Common myeloid progenitor, CD34-positive (primary cell): ENCODE measurements around the gene ARHGEF33.

Experiments used
- CTCF ChIA-PET: fragments of 350-600 bp; sonication (Branson Sonifier 250); formaldehyde crosslinking; loops from one replicate; lab custom pipeline; 2021; ENCODE audit warnings: antibody characterized with exemption; lab: Charles Lee
- POLR2A ChIA-PET: fragments of 350-600 bp; sonication (Branson Sonifier 250); formaldehyde crosslinking; loops from one replicate; lab custom pipeline; 2021; ENCODE audit warnings: antibody characterized with exemption; lab: Charles Lee
- DNase-seq, 3 donors: peaks; one replicate each; pipeline versions ENCODE4 v3.0.0 to v3.0.0-alpha.2; 2013
- H3K27ac ChIP-seq, 2 experiments: 1 replicate in 1 of 2; 2 replicates in 1 of 2; pipeline ENCODE4 v1.7.0; 2013; ENCODE audit warnings: inconsistent platforms in 2 of 2, low read length in 2 of 2, mild to moderate bottlenecking in 2 of 2, low read depth in 1 of 2, moderate library complexity in 1 of 2; ENCODE audit not compliant: severe bottlenecking in 2 of 2, insufficient read depth in 1 of 2, poor library complexity in 1 of 2
- H3K27me3 ChIP-seq, 5 experiments: replicated peaks in 2 of 5; 1 replicate in 3 of 5; 2 replicates in 2 of 5; pipeline versions ENCODE4 v1.6.1 to v1.7.0; 2013; ENCODE audit warnings: low read length in 4 of 5, mild to moderate bottlenecking in 2 of 5, moderate library complexity in 2 of 5, inconsistent platforms in 1 of 5; ENCODE audit not compliant: insufficient read depth in 5 of 5, control insufficient read depth in 4 of 5
- H3K36me3 ChIP-seq, 4 experiments: 1 replicate in 2 of 4; 2 replicates in 2 of 4; pipeline versions ENCODE4 v1.6.1 to v1.7.0; 2013; ENCODE audit warnings: low read length in 3 of 4, control low read depth in 1 of 4, mild to moderate bottlenecking in 1 of 4; ENCODE audit not compliant: control insufficient read depth in 4 of 4, insufficient read depth in 4 of 4
- H3K4me1 ChIP-seq, 4 experiments: 1 replicate in 3 of 4; 2 replicates in 1 of 4; pipeline versions ENCODE4 v1.6.1 to v1.7.1; 2013; ENCODE audit warnings: low read length in 3 of 4, mild to moderate bottlenecking in 3 of 4, control low read depth in 1 of 4, inconsistent platforms in 1 of 4, moderate library complexity in 1 of 4; ENCODE audit not compliant: control insufficient read depth in 4 of 4, insufficient read depth in 4 of 4; ENCODE audit errors: control extremely low read depth in 1 of 4
- H3K4me3 ChIP-seq, 7 experiments: 1 replicate in 4 of 7; 2 replicates in 3 of 7; pipeline versions ENCODE4 v1.5.1 to v1.7.0; 2013; ENCODE audit warnings: mild to moderate bottlenecking in 7 of 7, low read length in 6 of 7, moderate library complexity in 6 of 7, inconsistent platforms in 2 of 7, low read depth in 2 of 7, control low read depth in 1 of 7; ENCODE audit not compliant: insufficient read depth in 4 of 7, control insufficient read depth in 1 of 7; ENCODE audit errors: extremely low read depth in 1 of 7
- H3K9me3 ChIP-seq, 5 experiments: 1 replicate in 4 of 5; 2 replicates in 1 of 5; pipeline versions ENCODE4 v1.6.1 to v1.7.1; 2013; ENCODE audit warnings: low read length in 4 of 5, mild to moderate bottlenecking in 2 of 5, inconsistent platforms in 1 of 5, low read depth in 1 of 5, moderate library complexity in 1 of 5; ENCODE audit not compliant: control insufficient read depth in 4 of 5, insufficient read depth in 2 of 5; ENCODE audit errors: control extremely low read depth in 1 of 5
- WGBS: methylation state at CpG from one replicate; pipeline ENCODE4 v1.1.5; 2013; ENCODE audit not compliant: insufficient coverage; 5-methylcytosine and 5-hydroxymethylcytosine counted together

Gene ARHGEF33

DNA sequence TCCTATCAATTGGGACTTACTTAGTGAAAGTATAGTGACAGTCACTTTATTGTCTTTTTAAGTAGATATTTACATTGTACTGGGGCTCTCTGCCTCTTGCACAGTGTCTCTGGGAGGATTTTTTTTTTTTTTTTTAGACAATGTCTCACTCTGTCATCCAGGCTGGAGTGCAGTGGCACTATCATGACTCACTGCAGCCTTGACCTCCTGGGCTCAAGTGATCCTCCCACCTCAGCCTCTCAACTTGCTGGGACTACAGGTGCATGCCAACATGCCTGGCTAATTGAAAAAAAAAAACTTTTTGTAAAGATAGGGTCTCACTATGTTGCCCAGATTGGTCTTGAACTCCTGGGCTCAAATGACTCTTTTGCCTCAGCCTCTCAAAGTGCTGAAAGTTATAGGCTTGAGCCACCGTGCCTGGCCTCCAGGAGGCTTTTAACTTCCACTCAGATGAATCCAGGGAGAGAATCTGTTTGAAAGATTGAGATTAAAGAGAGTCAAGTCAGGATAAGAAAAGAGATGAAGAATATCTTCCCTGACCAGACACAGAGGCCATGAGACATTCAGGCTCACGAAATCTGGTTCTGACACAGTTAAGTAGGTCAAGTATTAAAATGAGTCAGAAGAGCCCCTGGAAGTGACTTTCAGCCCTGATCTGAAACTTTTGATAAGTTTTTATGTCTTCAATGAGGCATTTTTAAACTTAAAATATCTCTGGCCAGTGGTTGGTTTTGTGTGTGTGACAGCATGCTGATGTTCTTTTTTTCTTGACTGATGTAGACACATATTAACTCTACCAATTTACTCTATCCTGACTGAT lies 18.3 kb downstream of the ARHGEF33 start:
- no peaks in the 10 kb centered on the region for H3K9me3 ChIP-seq
- ChIA-PET POLR2A (no interaction called here), CTCF (no interaction called here)
- no peak for DNase-seq
- 100% methylated on average over 2 of the region's 2 CpGs for WGBS
- H3K27me3 ChIP-seq, result no peaks in the 10 kb centered on the region
- H3K27ac ChIP-seq, result no peak overlapping the region
- no peaks in the 10 kb centered on the region for H3K36me3 ChIP-seq
- peaks cover 0 to 2% (median 0%) of the 10 kb centered on the region in 4 experiments for H3K4me1 ChIP-seq
- H3K4me3 ChIP-seq, result no peak overlapping the region

DNA sequence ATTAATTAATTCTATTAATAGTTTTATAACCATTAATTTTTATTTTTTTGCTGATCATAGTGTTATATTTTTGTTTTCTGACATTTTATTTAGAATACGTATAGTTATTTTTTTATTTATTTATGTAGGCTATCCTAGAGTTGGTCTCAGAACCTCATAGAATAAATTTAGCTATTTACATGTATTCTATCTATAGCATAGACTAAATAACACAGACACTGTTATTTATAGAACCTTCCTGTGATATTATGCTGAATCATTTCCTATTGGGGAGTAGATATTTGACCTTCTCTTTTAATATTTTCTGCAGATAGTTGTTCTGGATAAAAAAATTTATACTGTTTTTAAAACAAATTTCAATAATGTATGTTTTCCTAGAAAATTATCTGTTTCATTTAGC lies 20.2 kb downstream of the ARHGEF33 start:
- no CpG with 5 or more reads among the region's 1 CpG for WGBS
- H3K27ac ChIP-seq, result no peak overlapping the region
- CTCF ChIA-PET, result no interaction called here
- no peaks in the 10 kb centered on the region for H3K9me3 ChIP-seq
- no peaks in the 10 kb centered on the region for H3K27me3 ChIP-seq
- H3K4me3 ChIP-seq, result no peak overlapping the region
- no peaks in the 10 kb centered on the region for H3K36me3 ChIP-seq
- no peak for DNase-seq
- peaks cover 0 to 2% (median 0%) of the 10 kb centered on the region in 4 experiments for H3K4me1 ChIP-seq
- POLR2A ChIA-PET, result no interaction called here

DNA sequence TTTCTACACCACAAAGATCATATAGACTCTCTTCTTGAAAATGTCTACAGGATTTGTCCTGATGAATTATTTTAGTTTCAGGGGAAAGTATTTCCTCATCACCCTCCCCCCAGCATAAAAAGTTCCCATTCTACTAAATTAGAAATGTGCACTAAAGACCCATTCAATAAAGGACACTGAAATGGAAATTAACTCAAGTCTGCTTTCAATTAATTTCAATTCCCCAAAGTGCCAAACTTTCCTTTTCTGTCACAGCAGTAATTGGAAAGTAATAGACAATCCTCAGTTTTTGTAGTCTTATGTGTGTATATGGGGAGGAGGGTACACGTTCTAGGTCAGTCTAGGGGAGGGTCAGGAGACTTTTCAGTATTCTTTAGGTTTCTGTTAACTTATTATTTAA lies 21.5 kb downstream of the ARHGEF33 start:
- Histone ChIP-seq H3K27ac (no peak overlapping the region), H3K9me3 (no peaks in the 10 kb centered on the region), H3K27me3 (no peaks in the 10 kb centered on the region), H3K4me3 (no peak overlapping the region), H3K4me1 (peaks cover 0 to 2% (median 0%) of the 10 kb centered on the region in 4 experiments), H3K36me3 (no peaks in the 10 kb centered on the region)
- CTCF ChIA-PET, result interaction anchor here (1.0 kb wide), 1 partner anchor 37 kb away, joined by 3 read pairs; no protein-coding TSS in a partner anchor
- no CpG with 5 or more reads among the region's 1 CpG for WGBS
- POLR2A ChIA-PET, result no interaction called here
- DNase-seq, result no peak

DNA sequence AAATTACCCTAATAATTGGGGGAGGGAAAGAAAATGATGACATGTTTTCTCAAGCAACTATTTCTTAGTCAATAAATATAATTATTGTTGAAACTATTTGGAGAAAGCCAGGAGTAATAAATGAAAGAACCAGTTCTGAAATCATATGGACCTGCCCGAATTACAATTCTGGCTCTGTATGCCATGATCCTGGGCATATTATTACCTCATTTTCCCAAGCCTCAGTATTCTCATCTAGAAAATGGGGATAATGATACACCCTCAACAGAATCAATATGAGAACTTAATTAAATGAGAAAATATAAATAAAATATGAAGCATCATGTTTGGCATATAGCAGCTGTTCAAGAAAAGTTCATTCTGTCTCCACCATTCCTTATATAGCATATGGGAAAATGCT lies 22.9 kb downstream of the ARHGEF33 start:
- WGBS, result no CpG with 5 or more reads among the region's 1 CpG
- ChIA-PET CTCF (no interaction called here), POLR2A (interaction anchor here (0.6 kb wide), 1 partner anchor 1378 kb away, joined by 4 read pairs; no protein-coding TSS in a partner anchor)
- no peak for DNase-seq
- Histone ChIP-seq H3K36me3 (no peaks in the 10 kb centered on the region), H3K27me3 (no peaks in the 10 kb centered on the region), H3K9me3 (no peaks in the 10 kb centered on the region), H3K4me3 (no peak overlapping the region), H3K27ac (no peak overlapping the region), H3K4me1 (peaks cover 0 to 2% (median 0%) of the 10 kb centered on the region in 4 experiments)

DNA sequence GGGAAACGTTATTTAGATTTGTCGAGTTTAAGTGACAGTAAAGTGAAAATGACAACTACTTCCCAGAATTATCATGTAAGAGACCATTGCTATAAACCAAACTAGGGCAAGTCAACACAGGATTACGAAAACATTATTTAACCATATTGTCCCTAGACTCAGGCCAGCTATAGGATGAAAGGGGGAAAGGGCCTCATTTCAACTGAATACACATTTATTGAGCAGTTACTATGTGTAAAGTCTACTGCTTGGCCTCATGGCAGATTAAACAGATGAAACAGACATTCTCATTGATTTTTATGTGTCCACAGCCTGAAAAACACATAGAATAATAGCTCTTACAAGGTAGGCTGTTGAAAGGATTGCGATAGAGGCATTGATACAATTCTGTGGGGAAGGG lies 32.7 kb downstream of the ARHGEF33 start:
- ChIA-PET POLR2A (no interaction called here), CTCF (interaction anchor here (0.7 to 1.1 kb wide), 2 partner anchors 25 to 49 kb away, joined by 3 to 4 read pairs; no protein-coding TSS in a partner anchor)
- Histone ChIP-seq H3K9me3 (no peaks in the 10 kb centered on the region), H3K36me3 (no peaks in the 10 kb centered on the region), H3K4me1 (no peaks in the 10 kb centered on the region), H3K27ac (no peak overlapping the region), H3K4me3 (no peak overlapping the region), H3K27me3 (no peaks in the 10 kb centered on the region)
- DNase-seq, result no peak
- 100% methylated on average over 1 of the region's 4 CpGs for WGBS

DNA sequence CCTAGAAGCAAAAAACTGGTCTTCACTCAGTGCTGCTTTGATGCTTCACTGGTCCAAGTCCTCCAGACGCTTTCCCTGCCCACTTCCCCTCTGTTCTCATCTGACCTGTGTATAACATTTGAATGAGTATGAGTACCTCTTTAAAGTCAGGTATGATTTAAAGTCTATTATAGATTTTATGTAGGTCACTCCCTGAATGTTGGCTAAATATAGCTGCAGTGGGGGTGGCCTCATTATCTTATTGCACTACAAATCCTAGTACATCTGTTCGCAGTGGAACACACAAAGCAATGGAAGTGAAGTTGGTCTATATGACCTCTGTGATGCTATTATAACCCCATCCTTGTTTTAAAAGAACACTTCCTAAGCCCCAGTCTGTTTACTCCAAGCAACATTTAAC lies 33.2 kb downstream of the ARHGEF33 start:
- WGBS, result 100% methylated on average over 2 of the region's 2 CpGs
- CTCF ChIA-PET, result interaction anchor here (0.7 to 1.1 kb wide), 2 partner anchors 24 to 48 kb away, joined by 3 to 4 read pairs; no protein-coding TSS in a partner anchor

DNA sequence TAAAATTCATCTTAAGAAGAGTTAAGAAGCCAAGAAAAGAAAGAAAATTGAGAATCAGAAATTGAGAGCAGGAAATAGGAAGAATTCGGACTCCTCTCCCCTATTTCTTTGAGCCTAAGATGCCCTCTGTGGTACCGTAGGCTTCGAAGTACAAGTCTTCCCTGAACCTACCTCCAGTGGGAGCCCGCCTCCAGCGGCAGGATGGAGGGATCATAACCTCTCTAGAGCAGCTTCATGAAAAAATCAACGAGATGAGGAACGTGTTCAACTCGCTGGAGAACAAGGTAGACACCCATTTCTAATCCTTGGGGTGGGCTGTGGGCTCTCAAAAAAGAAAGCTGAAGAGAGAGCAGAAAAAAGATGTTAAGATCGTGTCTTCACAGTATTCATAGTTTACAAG lies 36.3 kb downstream of the ARHGEF33 start:
- DNase-seq, result no peak
- ChIA-PET POLR2A (no interaction called here), CTCF (interaction anchor here (0.6 kb wide), 1 partner anchor 712 kb away, joined by 3 read pairs; no protein-coding TSS in a partner anchor)
- H3K4me1 ChIP-seq, result no peaks in the 10 kb centered on the region
- no peaks in the 10 kb centered on the region for H3K9me3 ChIP-seq
- WGBS, result 87% methylated on average over 7 of the region's 9 CpGs
- H3K4me3 ChIP-seq, result no peak overlapping the region
- H3K27me3 ChIP-seq, result no peaks in the 10 kb centered on the region
- H3K27ac ChIP-seq, result no peak overlapping the region
- H3K36me3 ChIP-seq, result no peaks in the 10 kb centered on the region

More for the DNA sequence above, 33.2 kb downstream of the ARHGEF33 start:
- Histone ChIP-seq H3K27me3 (no peaks in the 10 kb centered on the region), H3K36me3 (no peaks in the 10 kb centered on the region), H3K27ac (no peak overlapping the region), H3K4me1 (no peaks in the 10 kb centered on the region), H3K9me3 (no peaks in the 10 kb centered on the region), H3K4me3 (no peak overlapping the region)
- POLR2A ChIA-PET, result no interaction called here
- no peak for DNase-seq
